ENCODE measurements around the gene OGFRL1.

OGFRL1 gene

GRCh38 chr6:71333050-71333449, 44.4 kb downstream of the OGFRL1 start:
- Histone ChIP-seq H3K27ac (replicated peaks) (no peak overlapping the region), H3K4me3 (replicated peaks; ENCODE audit: insufficient read depth, low read length) (no peak overlapping the region), H3K27me3 (ENCODE audit: insufficient read depth, poor library complexity, severe bottlenecking) (no peaks in the 10 kb centered on the region)
- DNase-seq (ENCODE audit: low read depth in 1 of 2, low spot score in 1 of 2), result no peak
- TF ChIP-seq SPI1 (IDR thresholded peaks at IDR 0.05; ENCODE audit: borderline replicate concordance, low read depth) (no peak), CTCF (IDR thresholded peaks at IDR 0.05; ENCODE audit: insufficient read depth, low read length) (no peak), POLR2AphosphoS5 (IDR thresholded peaks at IDR 0.05; ENCODE audit: low read depth) (no peak), REST (IDR thresholded peaks at IDR 0.05; ENCODE audit: insufficient replicate concordance, low read depth) (no peak), GABPA (IDR thresholded peaks at IDR 0.05; ENCODE audit: low read depth) (no peak)

GRCh38 chr6:71333697-71334096, 45.1 kb downstream of the OGFRL1 start:
- Histone ChIP-seq H3K27me3 (ENCODE audit: insufficient read depth, poor library complexity, severe bottlenecking) (no peaks in the 10 kb centered on the region), H3K4me3 (replicated peaks; ENCODE audit: insufficient read depth, low read length) (no peak overlapping the region), H3K27ac (replicated peaks) (no peak overlapping the region)
- no peak for TF ChIP-seq CTCF (IDR thresholded peaks at IDR 0.05; ENCODE audit: insufficient read depth, low read length)
- no peak for TF ChIP-seq GABPA (IDR thresholded peaks at IDR 0.05; ENCODE audit: low read depth)
- peak in 1 of 2 experiments; percentile 25 for DNase-seq (ENCODE audit: low read depth in 1 of 2, low spot score in 1 of 2)

- Histone ChIP-seq H3K4me3 (replicated peaks; ENCODE audit: insufficient read depth, low read length) (no peak overlapping the region), H3K27ac (replicated peaks) (no peak overlapping the region), H3K27me3 (ENCODE audit: insufficient read depth, poor library complexity, severe bottlenecking) (no peaks in the 10 kb centered on the region)
- no peak for DNase-seq (ENCODE audit: low read depth in 1 of 2, low spot score in 1 of 2)
- no peak for TF ChIP-seq CTCF (IDR thresholded peaks at IDR 0.05; ENCODE audit: insufficient read depth, low read length)
- no peak for TF ChIP-seq GABPA (IDR thresholded peaks at IDR 0.05; ENCODE audit: low read depth)
- TF ChIP-seq SPI1 (IDR thresholded peaks at IDR 0.05; ENCODE audit: borderline replicate concordance, low read depth), result no peak
- TF ChIP-seq POLR2AphosphoS5 (IDR thresholded peaks at IDR 0.05; ENCODE audit: low read depth), result no peak
- TF ChIP-seq REST (IDR thresholded peaks at IDR 0.05; ENCODE audit: insufficient replicate concordance, low read depth), result no peak
These were observed 46.2 kb downstream of the OGFRL1 start for GRCh38 chr6:71334768-71335167.

- no peaks in the 10 kb centered on the region for H3K27me3 ChIP-seq (ENCODE audit: insufficient read depth, poor library complexity, severe bottlenecking)
- TF ChIP-seq SPI1 (IDR thresholded peaks at IDR 0.05; ENCODE audit: borderline replicate concordance, low read depth) (no peak), GABPA (IDR thresholded peaks at IDR 0.05; ENCODE audit: low read depth) (no peak), REST (IDR thresholded peaks at IDR 0.05; ENCODE audit: insufficient replicate concordance, low read depth) (no peak), POLR2AphosphoS5 (IDR thresholded peaks at IDR 0.05; ENCODE audit: low read depth) (no peak), CTCF (IDR thresholded peaks at IDR 0.05; ENCODE audit: insufficient read depth, low read length) (no peak)
- DNase-seq (ENCODE audit: low read depth in 1 of 2, low spot score in 1 of 2), result no peak
- H3K4me3 ChIP-seq (replicated peaks; ENCODE audit: insufficient read depth, low read length), result no peak overlapping the region
- no peak overlapping the region for H3K27ac ChIP-seq (replicated peaks)
These were observed 46.9 kb downstream of the OGFRL1 start for GRCh38 chr6:71335544-71335943.
